Activated CD4-positive, alpha-beta memory T cell treated with anti-CD3 and anti-CD28 coated beads for 36 hours (primary cell): ENCODE data around the gene CYBRD1. TPM values are rescaled to one million over a fixed set of nuclear protein-coding genes. Genes with fewer than 3 reads are reported as not detected.
A peak's percentile ranks its signal among the peaks of the same experiment; 100 is the strongest.

Source experiments
- CTCF ChIA-PET: fragments of 350-600 bp; sonication (Branson Sonifier 250); formaldehyde crosslinking; loops from one replicate; lab custom pipeline; 2021; ENCODE audit warnings: antibody characterized with exemption, inconsistent platforms; lab: Charles Lee
- POLR2A ChIA-PET: fragments of 350-600 bp; sonication (Branson Sonifier 250); formaldehyde crosslinking; loops from one replicate; lab custom pipeline; 2021; ENCODE audit warnings: antibody characterized with exemption; lab: Charles Lee
- DNase-seq: peaks from one replicate; pipeline ENCODE4 v3.0.0-alpha.2; 2020
- H3K27ac Mint-ChIP-seq: one replicate; pipeline ENCODE4 v1.8.0; 2021; ENCODE audit warnings: mixed read lengths
- H3K27me3 Mint-ChIP-seq: one replicate; pipeline ENCODE4 v1.8.0; 2021; ENCODE audit warnings: mixed read lengths
- H3K36me3 Mint-ChIP-seq: one replicate; pipeline ENCODE4 v1.8.0; 2021; ENCODE audit warnings: mixed read lengths
- H3K4me1 Mint-ChIP-seq: one replicate; pipeline ENCODE4 v1.8.0; 2021; ENCODE audit warnings: low read depth, mixed read lengths
- H3K4me3 Mint-ChIP-seq: one replicate; pipeline ENCODE4 v1.8.0; 2021; ENCODE audit warnings: mild to moderate bottlenecking, mixed read lengths
- H3K9me3 Mint-ChIP-seq: one replicate; pipeline ENCODE4 v1.8.0; 2021; ENCODE audit warnings: mixed read lengths
- intact Hi-C: fragments of 100-400 bp; cut with micrococcal nuclease; formaldehyde crosslinking; loops from one replicate; pipeline ENCODE4 v1.15.1; 2023
- total RNA-seq, 2 experiments: library from RNA; stranded (reverse); gene quantifications; one replicate each; pipeline ENCODE4 v1.2.3, GENCODE V29; 2021

Gene CYBRD1
- under 1 TPM; 0.86 to 0.99 TPM for total RNA-seq

GRCh38 chr2:171522052-171522787 is at the start of gene CYBRD1:
Gene CYBRD1 (plus strand): TSS chr2:171522474. CDS start chr2:171522546, 72 bp downstream.
- POLR2A ChIA-PET, result no interaction called here
- intact Hi-C loops, result no loop called here
- H3K4me1 Mint-ChIP-seq, result peaks cover 7% of the 10 kb centered on the region
- no peaks in the 10 kb centered on the region for H3K9me3 Mint-ChIP-seq
- peak within 1 kb of the TSS; percentile 80 for H3K4me3 Mint-ChIP-seq
- CTCF ChIA-PET, result interaction anchor here (1.2 kb wide), 1 partner anchor 12 kb away, joined by 3 read pairs; no protein-coding TSS in a partner anchor
- peaks cover 42% of the 10 kb centered on the region for H3K27me3 Mint-ChIP-seq
- no peak within 1 kb of the TSS for H3K27ac Mint-ChIP-seq
- peak; percentile 27 for DNase-seq
- H3K36me3 Mint-ChIP-seq, result no peaks in the 10 kb centered on the region

GRCh38 chr2:171475979-171476378 is 46.3 kb upstream of the CYBRD1 start:
- intact Hi-C loops, result no loop called here
- Mint-ChIP-seq H3K36me3 (peaks cover 27% of the 10 kb centered on the region), H3K4me3 (no peak overlapping the region), H3K27ac (no peak overlapping the region), H3K9me3 (no peaks in the 10 kb centered on the region), H3K4me1 (peaks cover 9% of the 10 kb centered on the region), H3K27me3 (no peaks in the 10 kb centered on the region)
- DNase-seq, result no peak
- POLR2A ChIA-PET, result no interaction called here
- CTCF ChIA-PET, result interaction anchor here (0.6 kb wide), 1 partner anchor 15 kb away, joined by 3 read pairs; no protein-coding TSS in a partner anchor

GRCh38 chr2:171478345-171478744 is 43.9 kb upstream of the CYBRD1 start:
- Mint-ChIP-seq H3K4me1 (peaks cover 9% of the 10 kb centered on the region), H3K9me3 (no peaks in the 10 kb centered on the region), H3K4me3 (no peak overlapping the region), H3K27ac (no peak overlapping the region), H3K36me3 (peaks cover 26% of the 10 kb centered on the region), H3K27me3 (no peaks in the 10 kb centered on the region)
- intact Hi-C loops, result no loop called here
- ChIA-PET POLR2A (no interaction called here), CTCF (no interaction called here)
- no peak for DNase-seq

- POLR2A ChIA-PET, result no interaction called here
- CTCF ChIA-PET, result no interaction called here
- Mint-ChIP-seq H3K27ac (no peak overlapping the region), H3K27me3 (no peaks in the 10 kb centered on the region), H3K9me3 (no peaks in the 10 kb centered on the region), H3K4me1 (peaks cover 11% of the 10 kb centered on the region), H3K36me3 (peaks cover 21% of the 10 kb centered on the region), H3K4me3 (no peak overlapping the region)
- DNase-seq, result no peak
- intact Hi-C loops, result no loop called here
Observed at GRCh38 chr2:171479154-171479814, 43.0 kb upstream of the CYBRD1 start.

- H3K4me1 Mint-ChIP-seq, result peaks cover 15% of the 10 kb centered on the region
- CTCF ChIA-PET, result no interaction called here
- no peak overlapping the region for H3K27ac Mint-ChIP-seq
- no peaks in the 10 kb centered on the region for H3K27me3 Mint-ChIP-seq
- POLR2A ChIA-PET, result no interaction called here
- intact Hi-C loops, result no loop called here
- no peaks in the 10 kb centered on the region for H3K9me3 Mint-ChIP-seq
- DNase-seq, result no peak
- no peak overlapping the region for H3K4me3 Mint-ChIP-seq
- H3K36me3 Mint-ChIP-seq, result peaks cover 27% of the 10 kb centered on the region
Observed at GRCh38 chr2:171480908-171481307, 41.4 kb upstream of the CYBRD1 start.

GRCh38 chr2:171482308-171482707 is 40.0 kb upstream of the CYBRD1 start:
- peaks cover 30% of the 10 kb centered on the region for H3K36me3 Mint-ChIP-seq

GRCh38 chr2:171482877-171483276 is 39.4 kb upstream of the CYBRD1 start:
- Mint-ChIP-seq H3K27me3 (no peaks in the 10 kb centered on the region), H3K9me3 (no peaks in the 10 kb centered on the region), H3K4me3 (no peak overlapping the region), H3K27ac (no peak overlapping the region), H3K36me3 (peaks cover 35% of the 10 kb centered on the region), H3K4me1 (peaks cover 15% of the 10 kb centered on the region)
- POLR2A ChIA-PET, result interaction anchor here (0.5 to 0.7 kb wide), 2 partner anchors 563 to 1064 kb away, joined by 3 to 4 read pairs; no protein-coding TSS in a partner anchor
- DNase-seq, result no peak
- intact Hi-C loops, result no loop called here
- CTCF ChIA-PET, result interaction anchor here (0.7 to 1.3 kb wide), 2 partner anchors 49 to 67 kb away, joined by 3 read pairs; no protein-coding TSS in a partner anchor

More at GRCh38 chr2:171482308-171482707, 40.0 kb upstream of the CYBRD1 start:
- Mint-ChIP-seq H3K4me3 (no peak overlapping the region), H3K27ac (no peak overlapping the region), H3K4me1 (peaks cover 15% of the 10 kb centered on the region), H3K9me3 (no peaks in the 10 kb centered on the region), H3K27me3 (no peaks in the 10 kb centered on the region)
- no peak for DNase-seq
- intact Hi-C loops, result no loop called here
- ChIA-PET POLR2A (interaction anchor here (0.7 kb wide), 1 partner anchor 507 kb away, joined by 3 read pairs; no protein-coding TSS in a partner anchor), CTCF (interaction anchor here (0.6 to 1.3 kb wide), 3 partner anchors 49 to 348 kb away, joined by 3 read pairs; no protein-coding TSS in a partner anchor)

GRCh38 chr2:171483793-171484192 is 38.5 kb upstream of the CYBRD1 start:
- no peak for DNase-seq
- no peak overlapping the region for H3K4me3 Mint-ChIP-seq
- peaks cover 4% of the 10 kb centered on the region for H3K9me3 Mint-ChIP-seq
- H3K27ac Mint-ChIP-seq, result no peak overlapping the region
- CTCF ChIA-PET, result no interaction called here
- H3K4me1 Mint-ChIP-seq, result peaks cover 13% of the 10 kb centered on the region
- intact Hi-C loops, result no loop called here
- peaks cover 40% of the 10 kb centered on the region for H3K36me3 Mint-ChIP-seq
- POLR2A ChIA-PET, result no interaction called here
- no peaks in the 10 kb centered on the region for H3K27me3 Mint-ChIP-seq

- H3K27me3 Mint-ChIP-seq, result no peaks in the 10 kb centered on the region
- H3K4me1 Mint-ChIP-seq, result peaks cover 6% of the 10 kb centered on the region
- H3K36me3 Mint-ChIP-seq, result peaks cover 40% of the 10 kb centered on the region
- ChIA-PET POLR2A (no interaction called here), CTCF (no interaction called here)
- H3K4me3 Mint-ChIP-seq, result no peak overlapping the region
- peaks cover 10% of the 10 kb centered on the region for H3K9me3 Mint-ChIP-seq
- no peak overlapping the region for H3K27ac Mint-ChIP-seq
- DNase-seq, result no peak
- intact Hi-C loops, result no loop called here
Observed at GRCh38 chr2:171485116-171485515, 37.2 kb upstream of the CYBRD1 start.

GRCh38 chr2:171487201-171487600 is 35.1 kb upstream of the CYBRD1 start:
- Mint-ChIP-seq H3K27me3 (no peaks in the 10 kb centered on the region), H3K27ac (no peak overlapping the region), H3K9me3 (peaks cover 10% of the 10 kb centered on the region), H3K36me3 (peaks cover 36% of the 10 kb centered on the region), H3K4me1 (peaks cover 6% of the 10 kb centered on the region), H3K4me3 (no peak overlapping the region)
- ChIA-PET CTCF (no interaction called here), POLR2A (no interaction called here)
- no peak for DNase-seq
- intact Hi-C loops, result no loop called here

GRCh38 chr2:171487803-171488259 is 34.4 kb upstream of the CYBRD1 start:
- H3K4me3 Mint-ChIP-seq, result no peak overlapping the region
- ChIA-PET CTCF (no interaction called here), POLR2A (no interaction called here)
- intact Hi-C loops, result no loop called here
- no peaks in the 10 kb centered on the region for H3K27me3 Mint-ChIP-seq
- peaks cover 10% of the 10 kb centered on the region for H3K9me3 Mint-ChIP-seq
- peaks cover 36% of the 10 kb centered on the region for H3K36me3 Mint-ChIP-seq
- H3K4me1 Mint-ChIP-seq, result peaks cover 6% of the 10 kb centered on the region
- no peak for DNase-seq
- no peak overlapping the region for H3K27ac Mint-ChIP-seq

- no peak for DNase-seq
- ChIA-PET CTCF (interaction anchor here (0.7 to 1.2 kb wide), 2 partner anchors 15 to 518 kb away, joined by 3 read pairs; no protein-coding TSS in a partner anchor), POLR2A (no interaction called here)
- intact Hi-C loops, result no loop called here
- H3K27ac Mint-ChIP-seq, result no peak overlapping the region
- H3K4me1 Mint-ChIP-seq, result no peaks in the 10 kb centered on the region
- peaks cover 10% of the 10 kb centered on the region for H3K9me3 Mint-ChIP-seq
- no peaks in the 10 kb centered on the region for H3K27me3 Mint-ChIP-seq
- H3K4me3 Mint-ChIP-seq, result no peak overlapping the region
- H3K36me3 Mint-ChIP-seq, result peaks cover 26% of the 10 kb centered on the region
Observed at GRCh38 chr2:171490577-171490976, 31.7 kb upstream of the CYBRD1 start.
